A549 (cell line): Measurements from ENCODE around the gene TMOD1. TPM values are rescaled to one million over a fixed set of nuclear protein-coding genes. Genes with fewer than 3 reads are reported as not detected.

ENCODE experiments used
- ATAC-seq, 2 experiments: fragments of 200-7000 bp in 1 of 2; fragments of >200 bp in 1 of 2; cut with Nextera tagmentation in 1 of 2; cut with Tn5 transposase in 1 of 2; 3 replicates each; pipeline versions ENCODE4 v1.8.0 to v1.9.1; 2018 to 2020; ENCODE audit warnings: mild to moderate bottlenecking in 1 of 2, moderate library complexity in 1 of 2
- CTCF ChIA-PET: fragments of 300-600 bp; sonication (Branson Sonifier 250); formaldehyde crosslinking; extraction: SDS; loops from one replicate; lab custom pipeline; 2021; ENCODE audit warnings: antibody characterized with exemption, inconsistent platforms; lab: Yijun Ruan, JAX
- POLR2A ChIA-PET: fragments of 350-600 bp; formaldehyde crosslinking; extraction: SDS; loops from one replicate; lab custom pipeline; 2021; ENCODE audit warnings: antibody characterized with exemption, inconsistent platforms; lab: Yijun Ruan, JAX
- DNase-seq, 2 experiments: peaks; one replicate each; pipeline versions ENCODE4 v3.0.0 to v3.0.0-alpha.2; 2011 to 2016; ENCODE audit warnings: low read depth in 1 of 2, low spot score in 1 of 2
- FAIRE-seq: peaks from 2 replicates; lab custom pipeline; 2011; peaks lifted over from hg19 to GRCh38; lab: Jason Lieb, UNC
- H3K27ac ChIP-seq, 2 experiments: fragments of >200 bp; sonication (Bioruptor Twin); formaldehyde crosslinking; 3 replicates each; pipeline ENCODE4 v1.5.1; 2016 to 2017
- H3K4me1 ChIP-seq: fragments of >200 bp; sonication (Bioruptor Twin); formaldehyde crosslinking; 3 replicates; pipeline ENCODE4 v1.6.1; 2016
- H3K4me2 ChIP-seq: fragments of >200 bp; sonication (Bioruptor Twin); formaldehyde crosslinking; 3 replicates; pipeline ENCODE4 v1.6.1; 2016
- H3K4me3 ChIP-seq: fragments of >200 bp; sonication (Bioruptor Twin); formaldehyde crosslinking; 3 replicates; pipeline ENCODE4 v1.5.1; 2016
- H3K9me3 ChIP-seq: fragments of >200 bp; sonication (Bioruptor Twin); formaldehyde crosslinking; 3 replicates; pipeline ENCODE4 v1.6.1; 2016
- CBX2 ChIP-seq: fragments of 200-600 bp; sonication (generic); IDR thresholded peaks from 2 replicates; pipeline ENCODE4 v1.6.1; 2016; ENCODE audit warnings: low read depth, mild to moderate bottlenecking, borderline replicate concordance
- CEBPB ChIP-seq, 2 experiments: fragments of >200 bp in 1 of 2; sonication (Bioruptor Twin) in 1 of 2; formaldehyde crosslinking in 1 of 2; IDR thresholded peaks; 2 replicates each; pipeline ENCODE4 v1.6.1; 2012 to 2016
- EP300 ChIP-seq, 2 experiments: fragments of >200 bp; sonication (Bioruptor Twin); formaldehyde crosslinking; IDR thresholded peaks; 2 replicates in 1 of 2; 3 replicates in 1 of 2; pipeline ENCODE4 v1.6.1; 2016 to 2017
- FOSL2 ChIP-seq, 2 experiments: fragments of 450-650 bp in 1 of 2; fragments of >200 bp in 1 of 2; sonication (Bioruptor Twin) in 1 of 2; formaldehyde crosslinking; IDR thresholded peaks; 2 replicates each; pipeline versions ENCODE4 v1.5.0 to v1.6.1; 2016 to 2020; ENCODE audit warnings: mild to moderate bottlenecking in 1 of 2, moderate library complexity in 1 of 2
- JUNB ChIP-seq: fragments of >200 bp; sonication (Bioruptor Twin); formaldehyde crosslinking; IDR thresholded peaks from 2 replicates; pipeline ENCODE4 v1.6.1; 2016
- MAFK ChIP-seq: fragments of 450-650 bp; IDR thresholded peaks from 2 replicates; pipeline ENCODE4 v1.6.1; 2014; ENCODE audit not compliant: partially characterized antibody
- MYC ChIP-seq: IDR thresholded peaks from 2 replicates; pipeline ENCODE4 v1.6.1; 2012; ENCODE audit warnings: mild to moderate bottlenecking, inconsistent platforms, low read length, improper control_type of control experiment, borderline replicate concordance
- NFE2L2 ChIP-seq: fragments of 150-350 bp; conservative IDR thresholded peaks from 2 replicates; pipeline ENCODE4 v1.6.1; 2014; ENCODE audit warnings: low read length
- NPAS2 ChIP-seq: fragments of 250-450 bp; sonication (Bioruptor Pico); IDR thresholded peaks from 2 replicates; pipeline ENCODE4 v1.8.0; 2022; ENCODE audit warnings: mild to moderate bottlenecking, moderate library complexity, borderline replicate concordance
- PHF8 ChIP-seq: fragments of 200-600 bp; sonication (generic); IDR thresholded peaks from 2 replicates; pipeline ENCODE4 v1.6.1; 2016; ENCODE audit warnings: low read depth, mild to moderate bottlenecking, antibody characterized with exemption, moderate library complexity, borderline replicate concordance
- RARB ChIP-seq: fragments of 250-450 bp; sonication (Bioruptor Pico); IDR thresholded peaks from 2 replicates; pipeline ENCODE4 v1.8.0; 2021; ENCODE audit warnings: mild to moderate bottlenecking, moderate library complexity
- RCOR1 ChIP-seq: fragments of 150-350 bp; IDR thresholded peaks from 2 replicates; pipeline ENCODE4 v1.6.1; 2014; ENCODE audit warnings: antibody characterized with exemption, low read length, low read depth
- RFX5 ChIP-seq: fragments of 450-650 bp; IDR thresholded peaks from 2 replicates; pipeline ENCODE4 v1.7.1; 2014; ENCODE audit warnings: antibody characterized with exemption, mild to moderate bottlenecking, moderate library complexity
- RNF2 ChIP-seq: fragments of 200-600 bp; sonication (generic); IDR thresholded peaks from 2 replicates; pipeline ENCODE4 v1.6.1; 2016; ENCODE audit warnings: low read depth, mild to moderate bottlenecking, antibody characterized with exemption, moderate library complexity, borderline replicate concordance
- SREBF2 ChIP-seq: fragments of 450-650 bp; IDR thresholded peaks from 2 replicates; pipeline ENCODE4 v1.6.1; 2014; ENCODE audit warnings: mild to moderate bottlenecking, moderate library complexity
- WGBS: methylation state at CpG from one replicate; pipeline ENCODE4 v1.1.6; 2017; ENCODE audit errors: missing lambda C conversion rate; 5-methylcytosine and 5-hydroxymethylcytosine counted together
- polyA plus RNA-seq, 4 experiments: library from polyadenylated mRNA; depleted of rRNA in 3 of 4; stranded (reverse); fragments of >200 nt; fragmentation: RNase III in 1 of 4; extraction: RNeasy Plus Mini Kit Qiagen cat#74134 plus additional on column Dnase treatment in 1 of 4; gene quantifications; 2 replicates in 3 of 4; 3 replicates in 1 of 4; pipeline ENCODE4 v1.2.3, GENCODE V29; 2011 to 2017
- TF ChIP-seq, protein P1 (sequence below): fragments of >200 bp; sonication (Bioruptor Twin); formaldehyde crosslinking; IDR thresholded peaks from 3 replicates; pipeline ENCODE4 v1.6.1; 2016
- TF ChIP-seq, protein P2 (sequence below): fragments of 250-450 bp; sonication (Bioruptor Pico); IDR thresholded peaks from 2 replicates; pipeline ENCODE4 v1.5.0; 2021; ENCODE audit warnings: mild to moderate bottlenecking, moderate library complexity, borderline replicate concordance
- TF ChIP-seq, protein P3 (sequence below): fragments of 250-450 bp; sonication (Bioruptor Pico); IDR thresholded peaks from 2 replicates; pipeline ENCODE4 v1.5.0; 2020; ENCODE audit warnings: low read depth, mild to moderate bottlenecking, moderate library complexity
- TF ChIP-seq, protein P4 (sequence below): fragments of >200 bp; sonication (Bioruptor Twin); formaldehyde crosslinking; IDR thresholded peaks from 2 replicates; pipeline ENCODE4 v1.6.1; 2016

TMOD1 gene
- polyA plus RNA-seq, 2 of the 4 experiments (the other 2 are of a cell fraction), result 0.28 to 0.80 TPM

DNA sequence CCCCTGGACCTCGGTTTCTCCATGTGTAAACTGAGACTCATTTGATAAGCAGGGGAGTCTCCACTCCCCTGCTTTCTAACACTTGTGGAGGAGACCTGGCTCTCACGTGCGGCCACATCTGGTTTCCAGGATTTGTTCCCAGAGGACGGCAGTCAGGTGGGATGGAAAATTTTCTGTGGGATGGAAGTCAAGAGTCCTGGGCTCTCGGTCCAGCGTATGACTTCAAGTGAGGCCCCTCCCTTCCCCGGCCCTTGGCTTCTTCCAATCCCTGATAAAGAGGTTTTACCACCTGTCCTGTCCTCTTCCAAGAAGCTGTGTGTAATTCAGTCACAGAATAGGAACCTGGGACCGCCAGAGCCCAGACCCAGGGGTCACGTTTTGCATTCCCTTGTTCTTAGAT, 35.0 kb downstream of the TMOD1 start:
- no peak overlapping the region for H3K27ac ChIP-seq
- H3K4me2 ChIP-seq, result no peak overlapping the region
- CTCF ChIA-PET, result interaction anchor here (0.6 to 1.5 kb wide), 4 partner anchors 35 to 68 kb away, joined by 3 to 6 read pairs (median 4); no protein-coding TSS in a partner anchor
- H3K4me3 ChIP-seq, result no peak overlapping the region
- WGBS, result 74% methylated on average over 9 of the region's 9 CpGs
- POLR2A ChIA-PET, result no interaction called here
- no peak for ATAC-seq
- TF ChIP-seq, protein P1, sequence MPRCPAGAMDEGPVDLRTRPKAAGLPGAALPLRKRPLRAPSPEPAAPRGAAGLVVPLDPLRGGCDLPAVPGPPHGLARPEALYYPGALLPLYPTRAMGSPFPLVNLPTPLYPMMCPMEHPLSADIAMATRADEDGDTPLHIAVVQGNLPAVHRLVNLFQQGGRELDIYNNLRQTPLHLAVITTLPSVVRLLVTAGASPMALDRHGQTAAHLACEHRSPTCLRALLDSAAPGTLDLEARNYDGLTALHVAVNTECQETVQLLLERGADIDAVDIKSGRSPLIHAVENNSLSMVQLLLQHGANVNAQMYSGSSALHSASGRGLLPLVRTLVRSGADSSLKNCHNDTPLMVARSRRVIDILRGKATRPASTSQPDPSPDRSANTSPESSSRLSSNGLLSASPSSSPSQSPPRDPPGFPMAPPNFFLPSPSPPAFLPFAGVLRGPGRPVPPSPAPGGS, result no peak
- TF ChIP-seq FOSL2 (IDR thresholded peaks at IDR 0.05) (no peak), FOSL2 (CRISPR knock-in tag; IDR thresholded peaks at IDR 0.05) (no peak), RNF2 (no peak), CBX2 (no peak), RARB (no peak), SREBF2 (no peak), EP300 (IDR thresholded peaks at IDR 0.05) (no peak), MYC (no peak), NFE2L2 (no peak), RFX5 (no peak), RCOR1 (no peak), MAFK (no peak), PHF8 (no peak)
- TF ChIP-seq, protein P2, sequence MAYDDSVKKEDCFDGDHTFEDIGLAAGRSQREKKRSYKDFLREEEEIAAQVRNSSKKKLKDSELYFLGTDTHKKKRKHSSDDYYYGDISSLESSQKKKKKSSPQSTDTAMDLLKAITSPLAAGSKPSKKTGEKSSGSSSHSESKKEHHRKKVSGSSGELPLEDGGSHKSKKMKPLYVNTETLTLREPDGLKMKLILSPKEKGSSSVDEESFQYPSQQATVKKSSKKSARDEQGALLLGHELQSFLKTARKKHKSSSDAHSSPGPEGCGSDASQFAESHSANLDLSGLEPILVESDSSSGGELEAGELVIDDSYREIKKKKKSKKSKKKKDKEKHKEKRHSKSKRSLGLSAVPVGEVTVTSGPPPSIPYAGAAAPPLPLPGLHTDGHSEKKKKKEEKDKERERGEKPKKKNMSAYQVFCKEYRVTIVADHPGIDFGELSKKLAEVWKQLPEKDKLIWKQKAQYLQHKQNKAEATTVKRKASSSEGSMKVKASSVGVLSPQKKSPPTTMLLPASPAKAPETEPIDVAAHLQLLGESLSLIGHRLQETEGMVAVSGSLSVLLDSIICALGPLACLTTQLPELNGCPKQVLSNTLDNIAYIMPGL, result no peak
- H3K9me3 ChIP-seq, result no peaks in the 10 kb centered on the region
- no peak for DNase-seq
- FAIRE-seq, result no peak
- H3K4me1 ChIP-seq, result no peaks in the 10 kb centered on the region

DNA sequence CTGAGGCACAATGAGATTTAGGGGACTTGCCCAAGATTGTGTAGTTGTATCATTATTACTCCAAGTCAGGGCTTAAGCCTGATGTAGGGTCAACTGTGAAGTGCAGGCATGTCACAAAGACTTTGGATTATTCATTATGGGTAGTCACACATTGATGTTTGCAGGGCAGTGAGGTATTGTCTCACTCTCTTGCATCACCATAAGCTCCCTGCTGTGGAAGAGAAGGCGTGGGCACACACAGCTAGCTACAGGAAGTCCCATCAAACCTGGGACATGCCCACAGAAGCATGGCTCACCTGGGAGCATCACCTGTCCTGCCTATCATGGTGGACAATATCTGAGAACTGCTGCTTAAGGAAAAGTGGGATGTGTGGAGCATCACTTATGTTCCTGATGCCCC, 42.1 kb downstream of the TMOD1 start:
- peak; percentile 34 to 72; a peak in 4 of 6 replicates for ATAC-seq

DNA sequence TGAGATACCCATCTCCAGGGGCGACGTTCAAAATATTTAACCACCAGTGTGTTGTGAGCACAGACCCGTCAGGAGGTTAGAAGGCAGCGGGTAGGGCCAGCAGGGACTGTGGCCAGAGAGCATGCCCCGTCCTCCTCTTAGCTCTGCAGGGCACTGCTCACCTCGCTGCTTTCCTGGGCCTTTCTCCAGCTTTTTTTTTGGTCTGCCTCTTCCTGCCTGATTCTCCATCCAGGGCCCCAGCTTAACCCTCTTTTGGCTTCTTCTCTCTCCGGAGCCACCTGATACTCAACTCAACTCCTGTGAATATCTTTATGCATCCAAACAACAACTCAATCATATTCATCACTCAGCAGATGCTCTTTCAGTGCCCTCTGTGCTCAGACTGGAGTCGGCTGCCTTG, 44.0 kb downstream of the TMOD1 start:
- TF ChIP-seq, protein P3, sequence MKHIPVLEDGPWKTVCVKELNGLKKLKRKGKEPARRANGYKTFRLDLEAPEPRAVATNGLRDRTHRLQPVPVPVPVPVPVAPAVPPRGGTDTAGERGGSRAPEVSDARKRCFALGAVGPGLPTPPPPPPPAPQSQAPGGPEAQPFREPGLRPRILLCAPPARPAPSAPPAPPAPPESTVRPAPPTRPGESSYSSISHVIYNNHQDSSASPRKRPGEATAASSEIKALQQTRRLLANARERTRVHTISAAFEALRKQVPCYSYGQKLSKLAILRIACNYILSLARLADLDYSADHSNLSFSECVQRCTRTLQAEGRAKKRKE, result no peak
- no peak for TF ChIP-seq MYC
- no peaks in the 10 kb centered on the region for H3K9me3 ChIP-seq
- POLR2A ChIA-PET, result no interaction called here
- 65% methylated on average over 8 of the region's 8 CpGs for WGBS
- no peak for DNase-seq
- H3K4me2 ChIP-seq, result no peak overlapping the region
- no peak for FAIRE-seq
- H3K4me3 ChIP-seq, result no peak overlapping the region
- ATAC-seq, result peak in 1 of 2 experiments; percentile 52; a peak in 3 of 6 replicates
- no peak overlapping the region for H3K27ac ChIP-seq
- no peaks in the 10 kb centered on the region for H3K4me1 ChIP-seq
- CTCF ChIA-PET, result interaction anchor here (1.4 kb wide), 1 partner anchor 53 kb away, joined by 5 read pairs; no protein-coding TSS in a partner anchor

More for the DNA sequence above, 42.1 kb downstream of the TMOD1 start:
- Histone ChIP-seq H3K4me1 (no peaks in the 10 kb centered on the region), H3K4me3 (no peak overlapping the region), H3K9me3 (no peaks in the 10 kb centered on the region), H3K27ac (no peak overlapping the region), H3K4me2 (no peak overlapping the region)
- CTCF ChIA-PET, result interaction anchor here (1.3 to 1.5 kb wide), 2 partner anchors 21 to 72 kb away, joined by 5 read pairs; no protein-coding TSS in a partner anchor
- WGBS, result 45% methylated on average over 1 of the region's 1 CpG
- no peak for FAIRE-seq
- no peak for TF ChIP-seq JUNB
- TF ChIP-seq, protein P4, sequence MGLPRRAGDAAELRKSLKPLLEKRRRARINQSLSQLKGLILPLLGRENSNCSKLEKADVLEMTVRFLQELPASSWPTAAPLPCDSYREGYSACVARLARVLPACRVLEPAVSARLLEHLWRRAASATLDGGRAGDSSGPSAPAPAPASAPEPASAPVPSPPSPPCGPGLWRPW, result no peak
- no peak for TF ChIP-seq NPAS2 (CRISPR knock-in tag)
- 0 out of 4 replicates have a peak, but pooled peaks of 1 of the 2 experiments have one; percentile 15 for TF ChIP-seq CEBPB (IDR thresholded peaks at IDR 0.05)
- peak in 1 of 2 experiments; percentile 41 for DNase-seq
- POLR2A ChIA-PET, result no interaction called here
